GM12878 (cell line): ENCODE measurements around the gene LILRB5. TPM values are rescaled to one million over a fixed set of nuclear protein-coding genes. Genes with fewer than 3 reads are reported as not detected.

Source experiments
- ATAC-seq: fragments of 200-7000 bp; cut with Tn5 transposase; 3 replicates; pipeline ENCODE4 v1.9.1; 2020; ENCODE audit warnings: mild to moderate bottlenecking, moderate library complexity
- BruUV-seq: library from RNA; stranded (reverse); fragments of 400-500 nt; replicated peaks from 2 replicates; lab custom pipeline; 2021; lab: Mats Ljungman, UMichigan
- CTCF ChIA-PET: fragments of 300-600 bp; sonication (Branson Sonifier 250); formaldehyde crosslinking; extraction: SDS; loops from one replicate; lab custom pipeline; 2021; ENCODE audit warnings: inconsistent platforms; lab: Yijun Ruan, JAX
- POLR2A ChIA-PET: fragments of 350-600 bp; formaldehyde crosslinking; extraction: SDS; loops from one replicate; lab custom pipeline; 2021; ENCODE audit warnings: inconsistent platforms; lab: Charles Lee
- RAD21 ChIA-PET: fragments of 300-600 bp; sonication (Branson Sonifier 250); formaldehyde crosslinking; loops from one replicate; lab custom pipeline; 2023; ENCODE audit warnings: antibody characterized with exemption; ENCODE audit not compliant: unreplicated experiment; lab: Charles Lee
- SMC1A ChIA-PET: fragments of 300-600 bp; sonication (Branson Sonifier 250); formaldehyde crosslinking; loops from one replicate; lab custom pipeline; 2023; ENCODE audit not compliant: unreplicated experiment, uncharacterized antibody; lab: Charles Lee
- DNase-seq: peaks from one replicate; pipeline ENCODE4 v3.0.0-alpha.2; 2011; ENCODE audit warnings: low read depth, low spot score
- FAIRE-seq: peaks from 3 replicates; lab custom pipeline; 2011; peaks lifted over from hg19 to GRCh38; lab: Jason Lieb, UNC
- H2AFZ ChIP-seq: 2 replicates; pipeline ENCODE4 v1.6.0; 2011; ENCODE audit warnings: low read depth, low read length, control low read depth; ENCODE audit not compliant: control insufficient read depth
- H3K27ac ChIP-seq: 2 replicates; pipeline ENCODE4 v1.5.1; 2011; ENCODE audit warnings: control low read depth; ENCODE audit not compliant: control insufficient read depth, insufficient read depth
- H3K27me3 ChIP-seq, 2 experiments: replicated peaks in 1 of 2; 2 replicates each; pipeline versions ENCODE4 v1.6.0 to v1.6.1; 2011; ENCODE audit warnings: low read length in 1 of 2; ENCODE audit not compliant: control insufficient read depth in 2 of 2, insufficient read depth in 2 of 2
- H3K36me3 ChIP-seq, 2 experiments: 2 replicates each; pipeline ENCODE4 v1.5.1; 2011; ENCODE audit warnings: low read length in 1 of 2; ENCODE audit not compliant: control insufficient read depth in 2 of 2, insufficient read depth in 2 of 2
- H3K4me1 ChIP-seq: 2 replicates; pipeline ENCODE4 v1.6.1; 2011; ENCODE audit warnings: mild to moderate bottlenecking, low read length, moderate library complexity, mixed read lengths; ENCODE audit not compliant: control insufficient read depth, insufficient read depth
- H3K4me2 ChIP-seq: 2 replicates; pipeline ENCODE4 v1.6.0; 2011; ENCODE audit warnings: control low read depth; ENCODE audit not compliant: control insufficient read depth, insufficient read depth
- H3K4me3 ChIP-seq: fragments of 200-600 bp; sonication (generic); 2 replicates; pipeline ENCODE4 v1.5.1; 2016
- H3K79me2 ChIP-seq: 2 replicates; pipeline ENCODE4 v1.6.0; 2011; ENCODE audit warnings: low read length; ENCODE audit not compliant: control insufficient read depth, insufficient read depth
- H3K9ac ChIP-seq: 2 replicates; pipeline ENCODE4 v1.8.0; 2011; ENCODE audit warnings: low read length, control low read depth, mixed read lengths; ENCODE audit not compliant: control insufficient read depth, insufficient read depth
- H3K9me3 ChIP-seq: replicated peaks from 3 replicates; pipeline ENCODE4 v1.5.1; 2011; ENCODE audit warnings: mild to moderate bottlenecking, low read length; ENCODE audit not compliant: control insufficient read depth, insufficient read depth
- H4K20me1 ChIP-seq: 2 replicates; pipeline ENCODE4 v1.6.0; 2011; ENCODE audit not compliant: control insufficient read depth, insufficient read depth
- CHD4 ChIP-seq: fragments of 200-600 bp; sonication (generic); IDR thresholded peaks from 2 replicates; pipeline ENCODE4 v1.6.1; 2016; ENCODE audit warnings: mild to moderate bottlenecking
- EED ChIP-seq: sonication (generic); IDR thresholded peaks from 2 replicates; pipeline ENCODE4 v1.6.1; 2016; ENCODE audit warnings: antibody characterized with exemption, low read depth
- NBN ChIP-seq: fragments of 450-650 bp; IDR thresholded peaks from 2 replicates; pipeline ENCODE4 v1.6.1; 2016
- POLR2AphosphoS5 ChIP-seq: IDR thresholded peaks from 2 replicates; pipeline ENCODE4 v1.6.1; 2011; ENCODE audit warnings: mild to moderate bottlenecking, low read length, inconsistent platforms
- WGBS: methylation state at CpG from one replicate; pipeline ENCODE4 v1.1.6; 2016; ENCODE audit warnings: low lambda C conversion rate; ENCODE audit not compliant: insufficient replicate concordance, insufficient coverage; ENCODE audit errors: missing lambda C conversion rate; 5-methylcytosine and 5-hydroxymethylcytosine counted together
- in situ Hi-C: fragments of 300-500 bp; cut with MboI; formaldehyde crosslinking; loops from 9 replicates; pipeline ENCODE4 v1.14.3; 2018; ENCODE audit warnings: mixed read lengths
- intact Hi-C: fragments of 100-400 bp; cut with micrococcal nuclease; formaldehyde crosslinking; loops from one replicate; pipeline ENCODE4 v1.14.2; 2022; ENCODE audit not compliant: unreplicated experiment
- polyA plus RNA-seq, 11 experiments: library from polyadenylated mRNA; depleted of rRNA in 4 of 11; unstranded in 6 of 11; stranded (reverse) in 5 of 11; fragments of >200 nt; fragmentation: Nextera tagmentation in 4 of 11; fragmentation: Illumina TruSeq in 1 of 11; extraction: Ambion mirVana in 4 of 11; extraction: Trizol in 1 of 11; gene quantifications; 1 replicate in 1 of 11; 2 replicates in 10 of 11; pipeline versions ENCODE4 v1.2.1 to v1.2.3, GENCODE V29; 2011 to 2016; ENCODE audit warnings: inconsistent platforms in 2 of 11, missing spikeins in 2 of 11, low read depth in 1 of 11
- total RNA-seq, 4 experiments: library from RNA; depleted of rRNA in 3 of 4; stranded (reverse); fragments of >200 nt in 3 of 4; fragmentation: Illumina TruSeq in 1 of 4; extraction: Trizol in 1 of 4; gene quantifications; 2 replicates each; pipeline versions ENCODE4 v1.2.1 to v1.2.3, GENCODE V29; 2013 to 2021
- TF ChIP-seq, protein P1 (sequence below): IDR thresholded peaks from 2 replicates; pipeline ENCODE4 v1.6.1; 2011; ENCODE audit warnings: mild to moderate bottlenecking, low read depth, low read length, moderate library complexity; ENCODE audit not compliant: insufficient replicate concordance
- TF ChIP-seq, protein P2 (sequence below): fragments of 450-650 bp; conservative IDR thresholded peaks from 2 replicates; pipeline ENCODE4 v1.6.1; 2017; ENCODE audit warnings: mild to moderate bottlenecking, moderate library complexity
- TF ChIP-seq, protein P3 (sequence below): fragments of 450-650 bp; IDR thresholded peaks from 2 replicates; pipeline ENCODE4 v1.6.1; 2017; ENCODE audit warnings: mild to moderate bottlenecking
- TF ChIP-seq, protein P4 (sequence below): IDR thresholded peaks from 2 replicates; pipeline ENCODE4 v1.6.1; 2012; ENCODE audit warnings: low read depth, low read length, improper control_type of control experiment
- TF ChIP-seq, protein P5 (sequence below): IDR thresholded peaks from 2 replicates; pipeline ENCODE4 v1.6.1; 2011; ENCODE audit warnings: low read depth, mild to moderate bottlenecking, low read length, moderate library complexity, borderline replicate concordance; ENCODE audit errors: extremely low read depth

Gene LILRB5
- total and polyA plus RNA-seq, 10 of the 15 experiments (the other 5 are each of a cell fraction or from before 2014, with no cell fraction given), result 0.01 to 0.13 TPM; not detected in 8

DNA sequence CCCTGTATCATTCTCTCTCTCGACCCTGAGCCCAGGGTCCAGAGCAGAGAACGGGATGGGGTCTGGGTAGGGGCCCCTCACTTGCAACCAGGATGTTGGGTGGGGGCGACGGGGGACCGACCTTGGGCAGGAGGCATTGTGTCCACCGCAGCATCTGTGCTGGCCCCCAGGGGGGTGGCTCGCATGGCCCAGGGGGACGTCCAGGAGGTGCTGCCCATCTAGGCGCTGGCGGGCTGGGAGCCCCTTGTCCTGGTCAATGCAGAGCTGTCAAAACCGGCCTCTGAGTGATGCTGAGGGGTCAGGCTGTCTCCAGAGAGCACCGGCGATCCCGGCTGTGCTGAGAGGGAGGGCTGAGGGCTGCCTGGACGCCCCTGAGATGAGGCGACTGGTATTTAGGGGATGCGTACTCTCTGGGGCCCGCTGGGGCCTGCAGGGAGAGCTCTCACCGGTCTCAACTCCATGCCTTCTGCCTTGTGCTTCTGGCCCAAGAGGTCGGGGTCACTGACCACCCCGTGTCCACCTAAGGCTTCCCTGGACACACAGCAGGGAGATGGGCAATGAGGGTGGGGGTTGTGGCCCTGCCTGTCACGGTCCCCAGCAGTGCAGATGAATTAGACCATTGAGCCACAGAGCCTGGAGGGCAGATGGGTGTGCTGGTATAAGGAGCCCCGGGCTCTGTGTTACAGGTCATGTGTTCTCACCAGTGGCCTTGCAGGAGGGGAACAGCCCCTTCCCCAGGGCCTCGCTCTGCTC, 47.8 kb downstream of the LILRB5 start (continued):
- TF ChIP-seq, protein P1, sequence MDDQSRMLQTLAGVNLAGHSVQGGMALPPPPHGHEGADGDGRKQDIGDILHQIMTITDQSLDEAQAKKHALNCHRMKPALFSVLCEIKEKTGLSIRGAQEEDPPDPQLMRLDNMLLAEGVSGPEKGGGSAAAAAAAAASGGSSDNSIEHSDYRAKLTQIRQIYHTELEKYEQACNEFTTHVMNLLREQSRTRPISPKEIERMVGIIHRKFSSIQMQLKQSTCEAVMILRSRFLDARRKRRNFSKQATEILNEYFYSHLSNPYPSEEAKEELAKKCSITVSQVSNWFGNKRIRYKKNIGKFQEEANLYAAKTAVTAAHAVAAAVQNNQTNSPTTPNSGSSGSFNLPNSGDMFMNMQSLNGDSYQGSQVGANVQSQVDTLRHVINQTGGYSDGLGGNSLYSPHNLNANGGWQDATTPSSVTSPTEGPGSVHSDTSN, result peak; percentile 10
- TF ChIP-seq, protein P2, sequence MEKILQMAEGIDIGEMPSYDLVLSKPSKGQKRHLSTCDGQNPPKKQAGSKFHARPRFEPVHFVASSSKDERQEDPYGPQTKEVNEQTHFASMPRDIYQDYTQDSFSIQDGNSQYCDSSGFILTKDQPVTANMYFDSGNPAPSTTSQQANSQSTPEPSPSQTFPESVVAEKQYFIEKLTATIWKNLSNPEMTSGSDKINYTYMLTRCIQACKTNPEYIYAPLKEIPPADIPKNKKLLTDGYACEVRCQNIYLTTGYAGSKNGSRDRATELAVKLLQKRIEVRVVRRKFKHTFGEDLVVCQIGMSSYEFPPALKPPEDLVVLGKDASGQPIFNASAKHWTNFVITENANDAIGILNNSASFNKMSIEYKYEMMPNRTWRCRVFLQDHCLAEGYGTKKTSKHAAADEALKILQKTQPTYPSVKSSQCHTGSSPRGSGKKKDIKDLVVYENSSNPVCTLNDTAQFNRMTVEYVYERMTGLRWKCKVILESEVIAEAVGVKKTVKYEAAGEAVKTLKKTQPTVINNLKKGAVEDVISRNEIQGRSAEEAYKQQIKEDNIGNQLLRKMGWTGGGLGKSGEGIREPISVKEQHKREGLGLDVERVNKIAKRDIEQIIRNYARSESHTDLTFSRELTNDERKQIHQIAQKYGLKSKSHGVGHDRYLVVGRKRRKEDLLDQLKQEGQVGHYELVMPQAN, result no peak
- TF ChIP-seq POLR2AphosphoS5, result no peak; the same call in 1 of the 2 replicates

DNA sequence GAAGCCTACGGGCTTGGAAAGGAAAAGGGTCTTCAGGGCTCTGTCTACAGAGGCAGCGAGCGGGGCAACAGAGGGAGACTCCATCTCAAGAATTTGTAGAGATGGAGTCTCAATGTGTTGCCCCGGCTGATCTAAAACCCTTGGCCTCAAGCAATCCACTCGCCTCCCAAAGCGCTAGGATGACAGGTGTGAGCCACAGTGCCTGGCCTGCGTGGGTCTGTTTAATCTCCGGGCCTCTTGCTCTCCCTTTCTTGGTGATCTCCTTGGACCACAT, 48.4 kb downstream of the LILRB5 start:
- ChIA-PET SMC1A (interaction anchor here (1.0 to 1.2 kb wide), 2 partner anchors 12 to 14 kb away, joined by 3 to 4 read pairs; no protein-coding TSS in a partner anchor), CTCF (no interaction called here), RAD21 (interaction anchor here (1.5 kb wide), 1 partner anchor 20 kb away, joined by 4 read pairs; no protein-coding TSS in a partner anchor), POLR2A (interaction anchor here (0.5 to 2.2 kb wide), 3 partner anchors 17 to 1305 kb away, joined by 3 to 12 read pairs (median 3); partner anchors contain the start of genes MBOAT7 and TSEN34)
- no peak overlapping the region for H2AFZ ChIP-seq
- DNase-seq (no peak), FAIRE-seq (no peak), ATAC-seq (peak; percentile 3)
- peaks cover 19 to 22% of the 10 kb centered on the region in 2 experiments for H3K36me3 ChIP-seq
- no peak overlapping the region for H3K4me3 ChIP-seq
- no peaks in the 10 kb centered on the region for H3K9me3 ChIP-seq
- 0 out of 2 replicates have a peak overlapping the region, but pooled peaks have one; percentile 2 for H3K4me2 ChIP-seq
- WGBS, result 55% methylated on average over 8 of the region's 8 CpGs
- peaks cover 12% of the 10 kb centered on the region for H4K20me1 ChIP-seq
- H3K9ac ChIP-seq, result no peak overlapping the region
- intact Hi-C loops (no loop called here), in situ Hi-C loops (no loop called here)
- peaks cover 58% of the 10 kb centered on the region for H3K4me1 ChIP-seq
- peaks cover 29% of the 10 kb centered on the region for H3K79me2 ChIP-seq
- no TSS peak for BruUV-seq
- peak overlapping the region; percentile 10; the same call in 1 of the 2 replicates for H3K27ac ChIP-seq
- no peaks in the 10 kb centered on the region for H3K27me3 ChIP-seq
- TF ChIP-seq, protein P3, sequence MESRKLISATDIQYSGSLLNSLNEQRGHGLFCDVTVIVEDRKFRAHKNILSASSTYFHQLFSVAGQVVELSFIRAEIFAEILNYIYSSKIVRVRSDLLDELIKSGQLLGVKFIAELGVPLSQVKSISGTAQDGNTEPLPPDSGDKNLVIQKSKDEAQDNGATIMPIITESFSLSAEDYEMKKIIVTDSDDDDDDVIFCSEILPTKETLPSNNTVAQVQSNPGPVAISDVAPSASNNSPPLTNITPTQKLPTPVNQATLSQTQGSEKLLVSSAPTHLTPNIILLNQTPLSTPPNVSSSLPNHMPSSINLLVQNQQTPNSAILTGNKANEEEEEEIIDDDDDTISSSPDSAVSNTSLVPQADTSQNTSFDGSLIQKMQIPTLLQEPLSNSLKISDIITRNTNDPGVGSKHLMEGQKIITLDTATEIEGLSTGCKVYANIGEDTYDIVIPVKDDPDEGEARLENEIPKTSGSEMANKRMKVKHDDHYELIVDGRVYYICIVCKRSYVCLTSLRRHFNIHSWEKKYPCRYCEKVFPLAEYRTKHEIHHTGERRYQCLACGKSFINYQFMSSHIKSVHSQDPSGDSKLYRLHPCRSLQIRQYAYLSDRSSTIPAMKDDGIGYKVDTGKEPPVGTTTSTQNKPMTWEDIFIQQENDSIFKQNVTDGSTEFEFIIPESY, result no peak
- no peak for TF ChIP-seq NBN
- no peak for TF ChIP-seq EED
- TF ChIP-seq, protein P4, sequence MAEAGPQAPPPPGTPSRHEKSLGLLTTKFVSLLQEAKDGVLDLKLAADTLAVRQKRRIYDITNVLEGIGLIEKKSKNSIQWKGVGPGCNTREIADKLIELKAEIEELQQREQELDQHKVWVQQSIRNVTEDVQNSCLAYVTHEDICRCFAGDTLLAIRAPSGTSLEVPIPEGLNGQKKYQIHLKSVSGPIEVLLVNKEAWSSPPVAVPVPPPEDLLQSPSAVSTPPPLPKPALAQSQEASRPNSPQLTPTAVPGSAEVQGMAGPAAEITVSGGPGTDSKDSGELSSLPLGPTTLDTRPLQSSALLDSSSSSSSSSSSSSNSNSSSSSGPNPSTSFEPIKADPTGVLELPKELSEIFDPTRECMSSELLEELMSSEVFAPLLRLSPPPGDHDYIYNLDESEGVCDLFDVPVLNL, result no peak
- TF ChIP-seq, protein P5, sequence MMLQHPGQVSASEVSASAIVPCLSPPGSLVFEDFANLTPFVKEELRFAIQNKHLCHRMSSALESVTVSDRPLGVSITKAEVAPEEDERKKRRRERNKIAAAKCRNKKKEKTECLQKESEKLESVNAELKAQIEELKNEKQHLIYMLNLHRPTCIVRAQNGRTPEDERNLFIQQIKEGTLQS, result no peak
- TF ChIP-seq CHD4, result no peak
